Testis (tissue), 3 donors: ENCODE measurements around the gene GRIA4. TPM values are rescaled to one million over a fixed set of nuclear protein-coding genes. Genes with fewer than 3 reads are reported as not detected.

Experiments
- DNase-seq: peaks from one replicate; pipeline ENCODE4 v3.0.0-alpha.2; 2019
- H3K27ac ChIP-seq, 2 donors: fragments of 200-600 bp; sonication (generic); one replicate each; pipeline ENCODE4 v1.5.1; 2019
- H3K27me3 ChIP-seq: fragments of 200-600 bp; sonication (generic); one replicate; pipeline ENCODE4 v1.5.1; 2019
- H3K36me3 ChIP-seq: fragments of 200-600 bp; sonication (generic); one replicate; pipeline ENCODE4 v1.5.1; 2017; ENCODE audit warnings: low read depth; ENCODE audit errors: missing control alignments
- H3K4me1 ChIP-seq: fragments of 200-600 bp; sonication (generic); one replicate; pipeline ENCODE4 v1.5.1; 2019
- H3K4me3 ChIP-seq, 2 donors: fragments of 200-600 bp; sonication (generic); one replicate each; pipeline ENCODE4 v1.5.1; 2017 to 2019
- H3K9me3 ChIP-seq: fragments of 200-600 bp; sonication (generic); one replicate; pipeline ENCODE4 v1.5.1; 2017
- POLR2A ChIP-seq: fragments of 450-650 bp; IDR thresholded peaks from one replicate; pipeline ENCODE4 v1.6.1; 2017; ENCODE audit warnings: antibody characterized with exemption, mild to moderate bottlenecking, moderate library complexity
- WGBS, 2 donors: methylation state at CpG; one replicate each; pipeline ENCODE4 v1.1.5; 2018; 5-methylcytosine and 5-hydroxymethylcytosine counted together
- intact Hi-C: fragments of 100-400 bp; cut with DNase I; formaldehyde crosslinking; loops from one replicate; pipeline ENCODE4 v1.15.1; 2023; ENCODE audit warnings: low total_unique reads
- polyA plus RNA-seq: library from polyadenylated mRNA; stranded (reverse); fragments of 350-450 nt; fragmentation: Illumina TruSeq; extraction: RNeasy Lipid Tissue Mini Kit (QIAGEN cat#74804); gene quantifications from one replicate; pipeline ENCODE4 v1.2.3, GENCODE V29; 2014; ENCODE audit warnings: low read depth, low replicate concordance; ENCODE audit not compliant: insufficient read depth
- total RNA-seq, 2 donors: library from RNA; depleted of rRNA; stranded (reverse); fragments of >200 nt; gene quantifications; one replicate each; pipeline ENCODE4 v1.2.3, GENCODE V29; 2016
- TF ChIP-seq, protein P1 (sequence below), 3 experiments: fragments of 450-650 bp in 2 of 3; fragments of 200-600 bp in 1 of 3; sonication (generic) in 1 of 3; IDR thresholded peaks; one replicate each; pipeline ENCODE4 v1.5.1; 2016 to 2019; ENCODE audit warnings: antibody characterized with exemption in 3 of 3, mild to moderate bottlenecking in 2 of 3, moderate library complexity in 1 of 3

Gene GRIA4
- total and polyA plus RNA-seq, 3 donors from 2014 or later = 0.08 to 1.1 (median 0.18) TPM

DNA sequence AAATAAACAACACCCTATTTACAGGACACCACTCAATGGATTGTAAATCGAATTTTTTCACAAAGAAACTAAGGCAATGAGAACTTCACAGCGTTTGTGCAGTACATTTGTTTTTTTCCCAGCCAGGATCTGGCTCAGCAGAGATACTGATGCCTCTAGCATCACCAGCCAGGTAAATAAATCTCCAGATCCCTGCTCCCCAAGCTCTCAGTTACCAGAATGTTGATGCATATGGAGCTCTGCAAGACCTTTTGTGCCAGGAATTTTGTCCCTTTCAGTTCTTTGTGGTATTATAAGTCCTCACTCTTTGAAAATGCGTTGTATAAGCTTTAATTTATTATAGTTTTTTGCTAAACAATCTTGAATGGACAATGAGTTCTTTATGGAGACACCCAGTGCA lies 274.6 kb downstream of the GRIA4 start:
- H3K36me3 ChIP-seq = no peaks in the 10 kb centered on the region
- H3K27ac ChIP-seq = no peak overlapping the region
- no peaks in the 10 kb centered on the region for H3K4me1 ChIP-seq
- intact Hi-C loops = no loop called here
- no peak overlapping the region for H3K4me3 ChIP-seq
- no peaks in the 10 kb centered on the region for H3K27me3 ChIP-seq
- DNase-seq = no peak
- 78 to 81% methylated on average over 3 of the region's 3 CpGs for whole genome bisulfite sequencing, 2 donors
- no peaks in the 10 kb centered on the region for H3K9me3 ChIP-seq
- TF ChIP-seq, protein P1, sequence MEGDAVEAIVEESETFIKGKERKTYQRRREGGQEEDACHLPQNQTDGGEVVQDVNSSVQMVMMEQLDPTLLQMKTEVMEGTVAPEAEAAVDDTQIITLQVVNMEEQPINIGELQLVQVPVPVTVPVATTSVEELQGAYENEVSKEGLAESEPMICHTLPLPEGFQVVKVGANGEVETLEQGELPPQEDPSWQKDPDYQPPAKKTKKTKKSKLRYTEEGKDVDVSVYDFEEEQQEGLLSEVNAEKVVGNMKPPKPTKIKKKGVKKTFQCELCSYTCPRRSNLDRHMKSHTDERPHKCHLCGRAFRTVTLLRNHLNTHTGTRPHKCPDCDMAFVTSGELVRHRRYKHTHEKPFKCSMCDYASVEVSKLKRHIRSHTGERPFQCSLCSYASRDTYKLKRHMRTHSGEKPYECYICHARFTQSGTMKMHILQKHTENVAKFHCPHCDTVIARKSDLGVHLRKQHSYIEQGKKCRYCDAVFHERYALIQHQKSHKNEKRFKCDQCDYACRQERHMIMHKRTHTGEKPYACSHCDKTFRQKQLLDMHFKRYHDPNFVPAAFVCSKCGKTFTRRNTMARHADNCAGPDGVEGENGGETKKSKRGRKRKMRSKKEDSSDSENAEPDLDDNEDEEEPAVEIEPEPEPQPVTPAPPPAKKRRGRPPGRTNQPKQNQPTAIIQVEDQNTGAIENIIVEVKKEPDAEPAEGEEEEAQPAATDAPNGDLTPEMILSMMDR (IDR thresholded peaks at IDR 0.05) = no peak
- no peak for TF ChIP-seq POLR2A

DNA sequence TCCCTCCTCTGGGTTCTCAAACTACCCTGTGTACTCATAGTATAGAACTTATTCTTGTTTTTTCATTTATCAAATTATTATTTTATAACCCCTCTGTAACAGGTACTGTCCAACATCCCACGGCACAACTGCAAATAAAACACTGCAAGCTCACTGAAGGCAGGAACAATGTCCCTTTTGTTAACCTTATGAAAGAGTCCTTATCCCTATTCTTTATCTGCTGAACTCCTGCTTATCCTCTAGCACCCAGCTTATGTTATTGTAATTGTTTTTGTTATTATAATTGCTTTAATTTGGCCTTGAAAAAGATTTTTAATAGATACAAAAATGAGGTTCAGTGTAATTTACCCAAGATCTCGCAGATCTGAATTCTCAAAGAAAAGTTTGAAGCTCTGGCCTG lies 281.8 kb downstream of the GRIA4 start:
- Histone ChIP-seq H3K27ac (no peak overlapping the region), H3K4me3 (no peak overlapping the region), H3K27me3 (no peaks in the 10 kb centered on the region), H3K4me1 (no peaks in the 10 kb centered on the region), H3K9me3 (no peaks in the 10 kb centered on the region), H3K36me3 (no peaks in the 10 kb centered on the region)
- 65 to 80% methylated on average over 2 of the region's 2 CpGs for WGBS, 2 donors
- intact Hi-C loops = no loop called here
- TF ChIP-seq POLR2A = no peak
- DNase-seq = no peak

DNA sequence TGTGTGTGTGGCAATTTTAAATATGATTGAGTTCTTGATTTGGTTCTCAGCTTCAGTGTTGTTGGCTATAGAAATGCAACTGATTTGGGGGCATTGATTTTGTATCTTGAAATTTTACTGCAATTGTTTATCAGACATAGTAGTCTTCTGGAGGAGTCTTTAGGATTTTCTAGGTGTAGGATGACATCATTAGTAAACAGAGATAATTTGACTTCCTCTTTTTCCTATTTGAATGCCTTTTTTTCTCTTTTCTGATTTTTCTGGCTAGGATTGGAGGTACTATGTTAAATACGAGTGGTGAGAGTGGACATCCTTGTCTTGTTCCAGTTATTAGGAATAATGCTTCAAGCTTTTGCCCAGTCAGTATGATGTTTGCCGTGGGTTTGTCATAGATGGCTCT lies 287.3 kb downstream of the GRIA4 start:
- no peak for TF ChIP-seq POLR2A
- TF ChIP-seq, protein P1 (IDR thresholded peaks at IDR 0.05) = no peak
- Histone ChIP-seq H3K4me1 (no peaks in the 10 kb centered on the region), H3K4me3 (no peak overlapping the region), H3K36me3 (no peaks in the 10 kb centered on the region), H3K27me3 (no peaks in the 10 kb centered on the region), H3K9me3 (no peaks in the 10 kb centered on the region), H3K27ac (no peak overlapping the region)
- WGBS, 2 donors = 95 to 96% methylated on average over 2 of the region's 2 CpGs
- intact Hi-C loops = no loop called here
- DNase-seq = no peak

DNA sequence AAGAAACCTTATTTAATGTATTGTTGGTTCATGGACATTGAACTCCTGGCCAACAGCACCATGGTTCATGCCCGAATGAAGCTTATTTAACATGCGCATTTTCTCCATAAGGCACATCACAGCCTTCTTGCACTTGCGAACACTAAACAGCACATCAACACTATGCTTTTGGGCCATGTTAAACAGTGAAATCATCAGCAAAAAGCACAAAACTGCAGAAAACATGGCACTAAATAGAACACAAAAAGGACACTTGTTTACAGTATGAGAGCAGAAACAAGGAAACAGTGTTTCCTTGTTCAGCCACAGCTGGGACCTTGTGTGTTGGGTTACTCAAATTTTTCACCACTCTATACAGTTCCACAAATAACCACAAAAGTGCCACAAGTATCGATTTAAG lies 289.9 kb downstream of the GRIA4 start:
- DNase-seq = no peak
- Histone ChIP-seq H3K27me3 (no peaks in the 10 kb centered on the region), H3K36me3 (no peaks in the 10 kb centered on the region), H3K4me1 (no peaks in the 10 kb centered on the region), H3K27ac (no peak overlapping the region), H3K9me3 (no peaks in the 10 kb centered on the region), H3K4me3 (no peak overlapping the region)
- WGBS, 2 donors = 81 to 89% methylated on average over 4 of the region's 4 CpGs
- TF ChIP-seq, protein P1 (IDR thresholded peaks at IDR 0.05) = no peak
- no peak for TF ChIP-seq POLR2A
- intact Hi-C loops = no loop called here

DNA sequence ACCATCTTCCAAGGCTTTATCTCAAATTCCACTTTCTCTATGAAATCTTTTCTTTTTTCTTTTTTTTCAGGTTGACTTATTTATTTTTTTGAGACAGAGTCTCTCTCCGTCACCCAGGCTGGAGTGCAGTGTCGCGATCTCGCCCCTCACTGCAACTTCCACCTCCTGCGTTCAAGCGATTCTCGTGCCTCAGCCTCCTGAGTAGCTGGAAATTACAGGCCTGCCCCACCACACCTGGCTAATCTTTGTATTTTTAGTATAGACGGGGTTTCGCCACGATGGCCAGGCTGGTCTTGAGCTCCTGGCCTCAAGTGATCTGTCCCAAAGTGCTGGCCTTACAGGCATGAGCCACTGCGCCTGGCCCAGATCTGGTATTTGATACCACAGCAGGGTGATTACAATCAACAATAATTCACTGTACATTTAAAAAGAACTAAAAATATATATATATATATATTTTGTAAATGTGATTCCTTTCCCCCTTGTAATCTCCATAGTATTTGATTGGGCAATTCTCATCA lies 290.7 kb downstream of the GRIA4 start:
- Histone ChIP-seq H3K4me1 (no peaks in the 10 kb centered on the region), H3K27ac (no peak overlapping the region), H3K27me3 (no peaks in the 10 kb centered on the region), H3K4me3 (no peak overlapping the region), H3K9me3 (no peaks in the 10 kb centered on the region), H3K36me3 (no peaks in the 10 kb centered on the region)
- WGBS, 2 donors = 91 to 97% methylated on average over 11 of the region's 11 CpGs
- DNase-seq = no peak
- intact Hi-C loops = no loop called here
- TF ChIP-seq, protein P1 (IDR thresholded peaks at IDR 0.05) = no peak
- no peak for TF ChIP-seq POLR2A
